K562 (cell line): Measurements from ENCODE around the gene GET4. TPM values are rescaled to one million over a fixed set of nuclear protein-coding genes. Genes with fewer than 3 reads are reported as not detected.

Experiments used
- CBX3 ChIP-seq, 2 experiments: IDR thresholded peaks; 1 replicate in 1 of 2; 2 replicates in 1 of 2; pipeline ENCODE4 v1.6.1; 2012; ENCODE audit warnings: inconsistent platforms in 2 of 2, low read length in 2 of 2, borderline replicate concordance in 1 of 2, control low read depth in 1 of 2
- SRSF9 ChIP-seq: fragments of 200-400 bp; formaldehyde crosslinking; IDR thresholded peaks from 2 replicates; pipeline ENCODE4 v1.6.1; 2017; ENCODE audit warnings: low read depth, low read length, borderline replicate concordance
- TFAM ChIP-seq: fragments of 250-450 bp; sonication (Bioruptor Pico); conservative IDR thresholded peaks from 2 replicates; pipeline ENCODE4 v1.5.0; 2021; ENCODE audit warnings: mild to moderate bottlenecking, moderate library complexity
- ZNF384 ChIP-seq: IDR thresholded peaks from 2 replicates; pipeline ENCODE4 v1.6.1; 2012; ENCODE audit warnings: low read depth, low read length, improper control_type of control experiment
- polyA plus RNA-seq, 8 experiments: library from polyadenylated mRNA; depleted of rRNA in 4 of 8; stranded (reverse) in 5 of 8; unstranded in 3 of 8; fragments of >200 nt; fragmentation: Nextera tagmentation in 2 of 8; fragmentation: Illumina TruSeq in 1 of 8; extraction: Ambion mirVana in 2 of 8; extraction: Trizol in 1 of 8; gene quantifications; 2 replicates each; pipeline versions ENCODE4 v1.2.1 to v1.2.3, GENCODE V29; 2011 to 2014; ENCODE audit warnings: inconsistent platforms in 1 of 8, missing spikeins in 1 of 8
- total RNA-seq, 7 experiments: library from RNA; depleted of rRNA in 6 of 7; stranded (reverse); fragments of >200 nt in 6 of 7; fragmentation: Illumina TruSeq in 2 of 7; extraction: Trizol in 2 of 7; gene quantifications; 2 replicates each; pipeline versions ENCODE4 v1.2.1 to v1.2.3, GENCODE V29; 2011 to 2021; ENCODE audit warnings: low replicate concordance in 1 of 7
- TF ChIP-seq, protein P1 (sequence below): fragments of 200-800 bp; sonication (Bioruptor generic); IDR thresholded peaks from 2 replicates; pipeline ENCODE4 v1.6.1; 2017; ENCODE audit warnings: missing genetic modification characterization, missing compliant biosample characterization
- TF ChIP-seq, protein P2 (sequence below): sonication (generic); formaldehyde crosslinking; IDR thresholded peaks from 2 replicates; pipeline ENCODE4 v1.8.0; 2023; ENCODE audit warnings: mild to moderate bottlenecking, missing genetic modification reagents

Gene GET4
- total and polyA plus RNA-seq, 9 of the 15 experiments (the other 6 are each of a cell fraction or from before 2014, with no cell fraction given), result 0.99 to 122 (median 40.4) TPM

- TF ChIP-seq, protein P1, sequence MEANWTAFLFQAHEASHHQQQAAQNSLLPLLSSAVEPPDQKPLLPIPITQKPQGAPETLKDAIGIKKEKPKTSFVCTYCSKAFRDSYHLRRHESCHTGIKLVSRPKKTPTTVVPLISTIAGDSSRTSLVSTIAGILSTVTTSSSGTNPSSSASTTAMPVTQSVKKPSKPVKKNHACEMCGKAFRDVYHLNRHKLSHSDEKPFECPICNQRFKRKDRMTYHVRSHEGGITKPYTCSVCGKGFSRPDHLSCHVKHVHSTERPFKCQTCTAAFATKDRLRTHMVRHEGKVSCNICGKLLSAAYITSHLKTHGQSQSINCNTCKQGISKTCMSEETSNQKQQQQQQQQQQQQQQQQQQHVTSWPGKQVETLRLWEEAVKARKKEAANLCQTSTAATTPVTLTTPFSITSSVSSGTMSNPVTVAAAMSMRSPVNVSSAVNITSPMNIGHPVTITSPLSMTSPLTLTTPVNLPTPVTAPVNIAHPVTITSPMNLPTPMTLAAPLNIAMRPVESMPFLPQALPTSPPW (CRISPR knock-in tag), result no peak
- TF ChIP-seq CBX3 (IDR thresholded peaks at IDR 0.05; ENCODE audit: borderline replicate concordance in 1 of 2, low read length in 2 of 2) (no peak), SRSF9 (no peak), TFAM (no peak), ZNF384 (no peak)
- TF ChIP-seq, protein P2, sequence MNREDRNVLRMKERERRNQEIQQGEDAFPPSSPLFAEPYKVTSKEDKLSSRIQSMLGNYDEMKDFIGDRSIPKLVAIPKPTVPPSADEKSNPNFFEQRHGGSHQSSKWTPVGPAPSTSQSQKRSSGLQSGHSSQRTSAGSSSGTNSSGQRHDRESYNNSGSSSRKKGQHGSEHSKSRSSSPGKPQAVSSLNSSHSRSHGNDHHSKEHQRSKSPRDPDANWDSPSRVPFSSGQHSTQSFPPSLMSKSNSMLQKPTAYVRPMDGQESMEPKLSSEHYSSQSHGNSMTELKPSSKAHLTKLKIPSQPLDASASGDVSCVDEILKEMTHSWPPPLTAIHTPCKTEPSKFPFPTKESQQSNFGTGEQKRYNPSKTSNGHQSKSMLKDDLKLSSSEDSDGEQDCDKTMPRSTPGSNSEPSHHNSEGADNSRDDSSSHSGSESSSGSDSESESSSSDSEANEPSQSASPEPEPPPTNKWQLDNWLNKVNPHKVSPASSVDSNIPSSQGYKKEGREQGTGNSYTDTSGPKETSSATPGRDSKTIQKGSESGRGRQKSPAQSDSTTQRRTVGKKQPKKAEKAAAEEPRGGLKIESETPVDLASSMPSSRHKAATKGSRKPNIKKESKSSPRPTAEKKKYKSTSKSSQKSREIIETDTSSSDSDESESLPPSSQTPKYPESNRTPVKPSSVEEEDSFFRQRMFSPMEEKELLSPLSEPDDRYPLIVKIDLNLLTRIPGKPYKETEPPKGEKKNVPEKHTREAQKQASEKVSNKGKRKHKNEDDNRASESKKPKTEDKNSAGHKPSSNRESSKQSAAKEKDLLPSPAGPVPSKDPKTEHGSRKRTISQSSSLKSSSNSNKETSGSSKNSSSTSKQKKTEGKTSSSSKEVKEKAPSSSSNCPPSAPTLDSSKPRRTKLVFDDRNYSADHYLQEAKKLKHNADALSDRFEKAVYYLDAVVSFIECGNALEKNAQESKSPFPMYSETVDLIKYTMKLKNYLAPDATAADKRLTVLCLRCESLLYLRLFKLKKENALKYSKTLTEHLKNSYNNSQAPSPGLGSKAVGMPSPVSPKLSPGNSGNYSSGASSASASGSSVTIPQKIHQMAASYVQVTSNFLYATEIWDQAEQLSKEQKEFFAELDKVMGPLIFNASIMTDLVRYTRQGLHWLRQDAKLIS (CRISPR knock-in tag), result no peak
Observed at GRCh38 chr7:849145-849544, 27.2 kb upstream of the GET4 start (continued).
